ENCODE results near the gene FN1.

DNA sequence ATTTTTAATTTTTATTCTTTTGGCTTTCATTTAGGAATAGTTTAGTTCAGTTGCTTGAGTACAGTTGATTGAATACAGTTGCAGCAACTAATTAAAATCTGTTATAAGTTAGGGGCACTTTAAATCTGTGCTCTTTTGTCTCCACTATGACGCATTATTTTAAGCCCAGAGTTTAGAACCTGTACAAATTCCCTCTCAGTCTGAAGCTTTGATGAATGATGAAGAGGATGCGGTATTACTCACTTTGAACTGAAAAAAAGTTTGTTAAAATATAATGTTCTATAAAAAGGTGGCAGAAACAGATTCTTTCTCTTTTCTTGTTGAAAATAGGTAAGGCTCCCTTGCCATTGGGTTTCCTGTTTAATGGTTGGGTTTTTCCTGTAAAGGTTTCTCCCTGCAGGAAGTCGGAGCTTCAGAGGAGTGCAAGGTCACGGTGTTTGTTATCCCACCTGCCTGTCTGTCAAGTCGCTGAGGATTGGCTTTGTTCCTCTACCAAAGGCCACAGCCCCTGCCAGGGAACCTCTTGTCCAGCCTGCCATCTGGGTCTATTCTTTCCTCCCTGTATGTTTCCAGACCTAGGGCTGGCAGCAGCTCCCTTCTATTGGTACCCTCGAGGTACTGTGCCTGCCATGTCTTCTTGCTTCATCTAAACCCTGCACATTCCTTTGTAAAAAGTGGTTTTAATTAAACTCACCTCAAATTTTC lies 43.8 kb upstream of the FN1 start:
- TF ChIP-seq, protein P1, sequence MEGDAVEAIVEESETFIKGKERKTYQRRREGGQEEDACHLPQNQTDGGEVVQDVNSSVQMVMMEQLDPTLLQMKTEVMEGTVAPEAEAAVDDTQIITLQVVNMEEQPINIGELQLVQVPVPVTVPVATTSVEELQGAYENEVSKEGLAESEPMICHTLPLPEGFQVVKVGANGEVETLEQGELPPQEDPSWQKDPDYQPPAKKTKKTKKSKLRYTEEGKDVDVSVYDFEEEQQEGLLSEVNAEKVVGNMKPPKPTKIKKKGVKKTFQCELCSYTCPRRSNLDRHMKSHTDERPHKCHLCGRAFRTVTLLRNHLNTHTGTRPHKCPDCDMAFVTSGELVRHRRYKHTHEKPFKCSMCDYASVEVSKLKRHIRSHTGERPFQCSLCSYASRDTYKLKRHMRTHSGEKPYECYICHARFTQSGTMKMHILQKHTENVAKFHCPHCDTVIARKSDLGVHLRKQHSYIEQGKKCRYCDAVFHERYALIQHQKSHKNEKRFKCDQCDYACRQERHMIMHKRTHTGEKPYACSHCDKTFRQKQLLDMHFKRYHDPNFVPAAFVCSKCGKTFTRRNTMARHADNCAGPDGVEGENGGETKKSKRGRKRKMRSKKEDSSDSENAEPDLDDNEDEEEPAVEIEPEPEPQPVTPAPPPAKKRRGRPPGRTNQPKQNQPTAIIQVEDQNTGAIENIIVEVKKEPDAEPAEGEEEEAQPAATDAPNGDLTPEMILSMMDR (IDR thresholded peaks at IDR 0.05): no peak
- TF ChIP-seq POLR2A (IDR thresholded peaks at IDR 0.05) (no peak), EP300 (IDR thresholded peaks at IDR 0.05) (no peak)
